HG03439 (cell line): ENCODE measurements around the gene SLC26A8.
"Not testable (repeated sequence)": the region's sequence is repeated elsewhere in the genome, so short reads cannot be mapped to it uniquely, and the experiment has no call there.

Experiments used
- ATAC-seq: cut with Tn5 transposase; IDR thresholded peaks from one replicate; pipeline ENCODE4 v1.9.1; 2021; ENCODE audit warnings: mild to moderate bottlenecking, moderate library complexity; ENCODE audit not compliant: unreplicated experiment

Gene SLC26A8

DNA sequence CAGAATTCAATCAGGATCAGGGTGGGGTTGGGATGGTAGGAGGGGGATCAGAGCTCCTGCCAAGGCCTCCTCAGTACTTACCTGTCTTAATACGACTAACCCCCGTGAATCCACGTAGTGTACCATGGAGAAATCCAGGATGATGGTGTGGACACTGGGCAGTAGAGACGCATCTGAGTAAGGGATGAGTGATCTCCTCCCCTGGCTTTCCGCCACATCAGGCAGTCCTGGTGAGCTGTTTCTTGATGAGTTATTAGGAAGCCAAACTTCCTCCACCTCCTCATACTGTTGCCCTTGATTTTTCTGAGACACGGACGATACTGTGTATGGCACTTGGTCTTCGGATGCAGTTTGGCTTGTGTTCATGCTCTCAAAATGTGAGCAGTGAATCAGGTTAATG lies 69.4 kb downstream of the SLC26A8 start:
- ATAC-seq, result no peak

DNA sequence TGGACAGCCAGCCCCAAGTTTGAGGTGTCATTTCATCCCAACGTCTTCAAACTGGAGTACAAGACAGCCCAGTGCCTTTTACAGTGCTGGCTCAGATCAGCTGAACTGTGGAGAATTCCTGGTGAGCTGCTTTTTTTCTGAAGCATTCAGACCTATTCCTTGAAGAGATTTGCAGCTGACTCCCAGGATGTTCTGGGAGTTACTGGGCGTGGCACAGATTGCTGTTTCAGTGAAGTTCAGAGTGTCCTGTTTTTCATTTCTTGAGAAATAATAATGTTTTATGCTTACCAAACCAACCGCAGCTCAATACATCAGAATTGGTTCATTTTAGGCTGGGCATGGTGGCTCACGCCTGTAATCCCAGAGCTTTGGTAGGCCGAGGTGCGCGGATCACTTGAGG lies 70.1 kb downstream of the SLC26A8 start:
- ATAC-seq, result no peak

DNA sequence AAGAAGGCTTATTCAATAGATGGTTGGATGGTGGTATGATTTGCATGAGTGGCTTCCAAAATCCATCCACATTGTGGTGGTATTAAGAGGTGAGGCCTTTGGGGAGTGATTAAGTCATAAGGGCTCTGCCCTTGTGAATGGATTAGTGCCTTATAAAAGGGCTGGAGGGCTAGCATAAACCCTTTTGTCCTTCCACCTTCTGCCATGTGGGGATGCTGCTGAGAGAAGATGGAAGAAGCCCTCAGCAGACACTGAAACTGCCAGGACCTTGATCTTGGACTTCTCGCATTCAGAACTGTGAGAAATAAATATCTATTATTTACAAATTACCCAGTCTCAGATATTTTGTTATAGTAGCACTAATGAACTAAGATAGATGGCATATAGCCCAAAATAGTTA lies 75.7 kb downstream of the SLC26A8 start:
- no peak for ATAC-seq

DNA sequence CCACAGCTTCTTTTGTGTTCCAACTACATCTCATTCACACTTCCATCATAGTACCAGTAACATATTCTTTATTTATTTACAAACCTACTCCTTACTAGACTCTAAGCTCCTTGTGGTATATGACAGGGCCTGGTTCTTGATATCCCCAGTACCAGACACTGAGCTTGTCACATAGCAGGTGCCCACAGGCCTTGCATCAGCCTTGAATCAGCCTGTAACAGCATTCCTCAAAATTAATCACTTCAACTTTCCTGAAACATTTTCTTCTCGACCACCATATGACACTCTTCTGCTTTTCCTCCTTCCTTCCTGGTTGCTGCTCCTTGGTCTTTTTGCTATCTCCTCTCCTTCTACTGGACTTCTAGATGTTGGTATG lies 78.8 kb downstream of the SLC26A8 start:
- ATAC-seq, result no peak

DNA sequence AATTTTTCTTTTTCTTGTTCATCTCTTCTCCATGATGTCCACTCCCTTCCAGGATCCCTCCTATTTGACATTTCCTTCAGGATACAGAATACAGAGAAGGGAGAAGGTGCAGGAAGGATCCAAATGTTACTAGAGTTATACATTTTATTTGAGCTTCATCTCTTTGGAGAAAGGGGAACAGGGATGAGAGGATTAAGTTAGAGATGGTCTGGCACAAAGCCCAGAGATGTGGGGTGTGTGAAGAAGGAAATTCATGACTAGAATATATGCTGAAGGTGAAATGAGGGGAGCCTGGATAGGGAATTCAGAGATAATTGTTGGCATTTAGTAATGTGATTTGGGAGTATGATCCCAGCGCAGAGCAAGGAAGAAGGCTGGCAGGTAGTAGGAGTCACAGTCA lies 81.1 kb downstream of the SLC26A8 start:
- no peak for ATAC-seq

DNA sequence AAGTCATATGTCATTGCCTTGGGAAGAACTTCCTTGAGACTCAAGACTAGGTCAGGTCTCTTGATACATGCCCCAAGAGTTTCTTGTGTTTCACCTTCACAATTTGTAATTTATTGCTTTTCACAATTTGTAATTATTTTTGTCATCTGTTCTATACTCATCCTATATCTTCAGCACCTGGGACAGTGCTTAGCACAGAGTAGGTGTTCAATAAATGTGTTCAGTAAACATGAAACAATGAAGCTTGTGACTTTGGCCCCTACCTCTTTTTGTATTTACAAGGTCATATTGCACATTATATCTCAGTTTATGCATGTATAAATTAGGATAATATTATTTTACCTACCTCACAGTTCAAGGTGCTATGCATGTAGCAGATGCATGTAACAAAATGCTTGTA lies 82.1 kb downstream of the SLC26A8 start:
- ATAC-seq, result no peak

DNA sequence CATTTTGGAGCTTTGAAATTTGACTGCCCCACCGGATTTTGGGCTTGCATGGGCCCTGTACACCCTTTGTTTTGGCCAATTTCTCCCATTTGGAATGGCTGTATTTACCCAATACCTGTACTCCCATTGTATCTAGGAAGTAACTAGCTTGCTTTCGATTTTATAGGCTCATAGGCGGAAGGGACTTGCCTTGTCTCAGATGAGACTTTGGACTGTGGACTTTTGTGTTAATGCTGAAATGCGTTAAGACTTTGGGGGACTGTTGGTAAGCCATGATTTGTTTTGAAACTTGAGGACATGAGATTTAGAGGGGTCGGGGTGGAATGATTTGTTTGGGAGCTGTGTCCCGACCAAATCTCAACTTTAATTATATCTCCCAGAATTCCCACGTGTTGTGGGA lies 83.3 kb downstream of the SLC26A8 start:
- ATAC-seq, result not testable (repeated sequence)

DNA sequence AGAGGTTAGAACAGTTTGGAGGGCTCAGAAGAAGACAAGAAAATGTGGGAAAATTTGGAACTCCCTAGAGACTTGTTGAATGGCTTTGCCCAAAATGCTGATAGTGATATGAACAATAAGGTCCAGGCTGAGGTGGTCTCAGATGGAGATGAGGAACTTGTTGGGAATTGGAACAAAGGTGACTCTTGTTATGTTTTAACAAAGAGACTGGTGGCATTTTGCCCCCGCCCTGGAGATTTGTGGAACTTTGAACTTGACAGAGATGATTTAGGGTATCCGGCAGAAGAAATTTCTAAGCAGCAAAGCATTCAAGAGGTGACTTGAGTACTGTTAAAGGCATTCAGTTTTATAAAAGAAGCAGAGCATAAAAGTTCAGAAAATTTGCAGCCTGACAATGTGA lies 84.4 kb downstream of the SLC26A8 start:
- ATAC-seq, result not testable (repeated sequence)

DNA sequence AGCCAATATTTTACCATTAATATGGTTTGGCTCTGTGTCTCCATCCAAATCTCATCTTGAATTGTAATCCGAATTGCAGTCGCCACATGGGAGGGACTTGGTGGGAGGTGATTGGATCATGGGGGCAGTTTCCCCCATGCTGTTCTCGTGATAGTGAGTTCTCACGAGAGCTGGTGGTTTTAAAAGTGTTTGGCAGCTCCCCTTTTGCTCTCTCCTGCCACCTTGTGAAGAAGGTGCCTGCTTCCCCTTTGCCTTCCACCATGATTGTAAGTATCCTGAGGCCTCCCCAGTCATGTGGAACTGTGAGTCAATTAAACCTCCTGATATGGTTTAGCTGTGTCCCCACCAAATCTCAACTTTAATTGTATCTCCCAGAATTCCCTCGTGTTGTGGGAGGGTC lies 85.2 kb downstream of the SLC26A8 start:
- not testable (repeated sequence) for ATAC-seq

DNA sequence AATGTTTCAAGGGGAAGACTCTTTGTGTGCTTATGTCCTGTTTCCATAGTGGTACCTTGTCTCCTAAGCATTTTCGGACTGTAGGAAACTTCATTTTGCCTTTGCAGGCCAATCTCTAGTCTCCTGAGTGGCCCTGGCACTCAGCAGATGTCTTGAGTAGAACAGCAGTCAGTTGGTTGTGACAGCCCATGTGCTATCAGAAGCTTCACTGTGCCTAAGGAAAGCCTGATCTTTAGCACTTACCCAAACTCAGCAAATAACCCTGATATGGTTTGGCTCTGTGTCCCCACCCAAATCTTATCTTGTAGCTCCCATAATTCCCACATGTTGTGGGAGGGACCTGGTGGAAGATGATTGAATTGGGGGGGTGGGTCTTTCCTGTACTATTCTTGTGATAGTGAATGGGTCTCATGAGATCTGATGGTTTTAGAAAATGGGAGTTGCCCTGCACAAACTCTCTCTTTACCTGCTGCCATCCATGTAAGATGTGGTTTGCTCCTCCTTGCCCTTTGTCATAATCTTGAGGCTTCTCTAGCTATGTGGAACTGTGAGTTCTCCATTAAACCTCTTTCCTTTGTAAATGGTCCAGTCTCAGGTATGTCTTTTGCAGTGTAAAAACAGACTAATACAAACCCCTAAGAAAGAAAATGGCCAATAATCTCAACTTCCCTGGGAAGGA lies 87.6 kb downstream of the SLC26A8 start:
- no peak for ATAC-seq

DNA sequence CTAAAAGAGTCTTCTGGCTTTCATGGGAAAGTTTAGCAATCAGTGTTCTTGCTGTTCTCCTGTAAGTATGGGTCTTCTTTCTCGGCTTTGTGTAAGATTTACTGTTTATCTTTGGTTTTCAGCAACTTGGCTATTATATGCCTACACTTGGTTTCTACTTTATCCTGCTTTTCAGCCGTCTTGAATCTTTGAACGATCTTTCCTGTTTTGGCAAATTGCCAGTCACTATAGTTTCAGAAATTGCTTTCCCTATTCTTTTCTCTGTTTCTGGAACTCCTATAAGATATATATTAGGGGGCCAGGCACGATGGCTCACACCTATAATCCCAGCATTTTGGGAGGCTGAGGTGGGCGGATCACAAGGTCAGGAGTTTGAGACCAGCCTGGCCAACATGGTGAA lies 89.0 kb downstream of the SLC26A8 start:
- ATAC-seq, result no peak

DNA sequence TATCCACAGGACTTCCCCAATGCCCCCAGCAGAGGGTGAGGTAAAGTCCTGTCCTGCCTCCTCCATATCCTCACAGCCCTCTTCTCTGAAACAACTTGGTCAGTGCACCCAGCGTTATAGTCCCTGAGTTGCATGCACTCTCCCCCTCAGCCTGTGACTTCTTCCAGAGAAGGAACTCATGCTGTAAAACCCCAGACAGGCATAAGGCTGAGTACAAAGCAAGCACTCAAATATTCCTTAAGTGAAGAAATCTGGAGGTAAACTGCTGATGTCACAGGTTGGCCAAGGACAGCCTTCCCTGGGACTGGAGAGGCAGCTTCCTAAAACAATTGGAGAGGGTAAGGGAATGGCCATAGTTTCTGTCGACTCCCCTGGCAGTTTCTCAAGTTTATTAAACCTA lies 90.6 kb downstream of the SLC26A8 start:
- ATAC-seq, result no peak

DNA sequence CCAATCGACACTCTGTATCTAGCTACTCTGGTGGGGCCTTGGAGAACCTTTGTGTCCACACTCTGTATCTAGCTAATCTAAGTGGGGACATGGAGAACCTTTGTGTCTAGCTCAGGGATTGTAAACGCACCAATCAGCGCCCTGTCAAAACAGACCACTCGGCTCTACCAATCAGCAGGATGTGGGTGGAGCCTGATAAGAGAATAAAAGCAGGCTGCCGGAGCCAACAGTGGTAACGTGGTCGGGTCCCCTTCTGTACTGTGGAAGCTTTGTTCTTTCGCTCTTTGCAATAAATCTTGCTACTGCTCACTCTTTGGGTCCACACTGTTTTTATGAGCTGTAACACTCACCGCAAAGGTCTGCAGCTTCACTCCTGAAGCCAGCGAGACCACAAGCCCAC lies 92.6 kb downstream of the SLC26A8 start:
- ATAC-seq, result not testable (repeated sequence)

DNA sequence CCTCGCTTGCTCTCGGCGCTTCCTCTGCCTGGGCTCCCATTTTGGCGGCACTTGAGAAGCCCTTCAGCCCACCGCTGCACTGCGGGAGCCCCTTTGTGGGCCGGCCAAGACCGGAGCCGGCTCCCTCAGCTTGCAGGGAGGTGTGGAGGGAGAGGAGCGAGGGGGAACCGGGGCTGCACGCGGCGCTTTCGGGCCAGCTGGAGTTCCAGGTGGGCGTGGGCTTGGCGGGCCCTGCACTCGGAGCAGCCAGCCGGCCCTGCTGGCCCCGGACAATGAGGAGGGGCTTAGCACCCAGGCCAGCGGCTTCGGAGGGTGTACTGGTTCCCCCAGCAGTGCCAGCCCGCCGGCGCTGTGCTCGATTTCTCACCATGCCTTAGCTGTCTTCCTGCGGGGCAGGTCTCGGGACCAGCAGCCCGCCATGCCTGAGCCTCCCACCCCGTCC lies 93.3 kb downstream of the SLC26A8 start:
- no peak for ATAC-seq

DNA sequence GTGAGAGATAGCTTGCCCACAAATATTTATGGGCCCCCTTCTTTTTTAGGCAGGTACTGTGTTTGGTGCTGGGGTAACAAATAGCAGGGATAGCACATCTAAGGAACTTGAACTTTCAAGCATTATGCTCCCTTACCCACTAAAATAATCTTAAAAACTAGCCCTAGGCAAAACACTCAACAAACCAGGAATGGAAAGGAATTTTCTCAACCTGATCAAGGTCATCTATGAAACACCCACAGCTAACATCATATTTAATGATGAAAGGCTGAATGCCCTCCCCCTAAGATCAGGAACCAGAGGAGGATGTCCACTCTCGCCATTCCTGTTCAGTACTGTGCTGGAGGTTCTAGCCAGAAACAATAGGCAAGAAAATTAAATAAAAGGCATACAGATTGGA lies 94.8 kb downstream of the SLC26A8 start:
- no peak for ATAC-seq

DNA sequence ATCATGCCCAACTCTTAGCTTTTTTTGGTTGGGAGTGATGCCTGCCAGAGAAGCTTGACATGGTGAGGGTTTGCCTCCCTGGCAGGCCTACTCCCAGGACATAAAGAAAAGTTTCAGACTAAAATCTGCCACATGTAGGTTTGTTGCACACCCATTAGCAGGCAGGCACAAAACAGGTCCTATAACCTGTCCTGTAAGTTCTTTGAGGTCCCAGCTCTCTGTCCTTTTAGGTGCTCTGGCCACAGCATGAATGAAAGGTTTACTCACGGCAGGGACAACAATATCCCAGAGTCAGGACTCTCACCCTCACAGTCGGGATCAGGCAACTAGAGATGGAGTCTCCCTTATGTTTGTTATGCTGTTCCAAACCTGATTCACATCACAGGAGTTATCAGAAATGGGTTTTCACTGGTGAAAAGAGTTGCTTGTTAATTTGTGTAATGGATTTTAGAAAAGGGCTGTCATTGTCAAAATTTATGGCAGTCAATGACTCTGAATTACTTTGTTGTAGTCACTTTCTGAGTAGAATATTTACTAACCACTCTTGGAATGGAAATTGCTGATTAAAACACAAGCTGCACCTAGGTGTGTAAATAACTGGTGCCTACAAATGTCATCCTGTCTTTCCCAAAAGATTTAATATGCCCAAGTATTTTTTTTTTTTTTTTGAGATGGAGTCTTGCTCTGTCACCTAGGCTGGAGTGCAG lies 97.8 kb downstream of the SLC26A8 start:
- no peak for ATAC-seq

DNA sequence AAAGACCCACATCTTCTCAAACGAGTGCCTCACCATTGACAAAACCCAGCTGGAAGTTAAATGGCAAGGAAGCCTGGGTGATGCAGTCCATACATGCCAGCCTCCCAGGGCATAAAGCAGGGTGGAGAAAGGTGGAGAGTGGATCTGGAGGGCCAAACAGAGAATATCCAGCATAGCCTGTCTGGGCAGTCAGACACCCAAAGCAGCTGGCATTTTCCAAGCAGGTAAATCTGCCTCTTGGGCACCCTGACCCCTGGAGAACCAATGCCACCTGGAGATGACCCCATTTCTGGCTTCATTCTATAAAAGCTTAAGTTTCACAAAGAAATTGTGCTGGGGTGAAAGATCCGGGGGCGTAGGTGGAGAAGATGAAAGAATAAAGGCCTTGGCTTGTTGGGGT lies 98.5 kb downstream of the SLC26A8 start:
- ATAC-seq, result no peak

DNA sequence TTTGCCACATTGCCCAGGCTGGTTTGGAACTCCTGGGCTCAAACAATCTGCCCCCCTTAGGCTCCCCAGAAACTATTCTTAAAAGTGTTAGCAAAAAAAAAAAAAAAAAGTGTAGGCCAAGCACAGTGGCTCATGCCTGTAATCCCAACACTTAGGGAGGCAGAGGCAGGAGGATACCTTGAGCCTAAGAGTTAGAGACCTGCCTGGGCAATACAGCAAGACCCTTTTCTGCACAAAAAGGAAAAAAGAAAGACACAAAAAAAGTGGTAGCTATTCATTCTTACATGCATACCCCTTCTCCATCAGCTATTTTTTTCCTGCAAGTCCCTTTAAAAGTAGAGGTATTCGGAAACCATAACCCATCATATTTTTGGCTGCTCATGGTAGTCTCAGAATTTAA lies 100.3 kb downstream of the SLC26A8 start:
- ATAC-seq, result no peak

DNA sequence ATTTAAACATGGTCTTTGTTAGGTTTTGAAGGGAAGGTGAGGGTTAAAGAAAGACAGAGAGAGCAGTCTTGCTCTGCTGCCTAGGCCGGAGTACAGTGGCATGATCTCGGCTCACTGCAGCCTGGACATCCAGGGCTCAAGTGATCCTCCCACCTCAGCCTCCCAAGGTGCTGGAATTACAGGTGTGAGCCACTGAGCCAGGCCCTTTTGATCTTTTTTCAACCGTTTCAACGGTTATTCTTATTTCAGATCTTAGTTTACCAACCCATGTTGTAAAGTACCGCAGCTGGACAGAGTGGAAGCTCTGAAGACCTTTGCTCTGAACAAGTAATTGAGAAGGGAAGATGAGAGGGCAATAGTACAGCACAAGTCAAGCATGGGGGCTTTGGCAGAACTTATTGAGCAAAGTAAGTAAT lies 102.3 kb downstream of the SLC26A8 start:
- no peak for ATAC-seq

DNA sequence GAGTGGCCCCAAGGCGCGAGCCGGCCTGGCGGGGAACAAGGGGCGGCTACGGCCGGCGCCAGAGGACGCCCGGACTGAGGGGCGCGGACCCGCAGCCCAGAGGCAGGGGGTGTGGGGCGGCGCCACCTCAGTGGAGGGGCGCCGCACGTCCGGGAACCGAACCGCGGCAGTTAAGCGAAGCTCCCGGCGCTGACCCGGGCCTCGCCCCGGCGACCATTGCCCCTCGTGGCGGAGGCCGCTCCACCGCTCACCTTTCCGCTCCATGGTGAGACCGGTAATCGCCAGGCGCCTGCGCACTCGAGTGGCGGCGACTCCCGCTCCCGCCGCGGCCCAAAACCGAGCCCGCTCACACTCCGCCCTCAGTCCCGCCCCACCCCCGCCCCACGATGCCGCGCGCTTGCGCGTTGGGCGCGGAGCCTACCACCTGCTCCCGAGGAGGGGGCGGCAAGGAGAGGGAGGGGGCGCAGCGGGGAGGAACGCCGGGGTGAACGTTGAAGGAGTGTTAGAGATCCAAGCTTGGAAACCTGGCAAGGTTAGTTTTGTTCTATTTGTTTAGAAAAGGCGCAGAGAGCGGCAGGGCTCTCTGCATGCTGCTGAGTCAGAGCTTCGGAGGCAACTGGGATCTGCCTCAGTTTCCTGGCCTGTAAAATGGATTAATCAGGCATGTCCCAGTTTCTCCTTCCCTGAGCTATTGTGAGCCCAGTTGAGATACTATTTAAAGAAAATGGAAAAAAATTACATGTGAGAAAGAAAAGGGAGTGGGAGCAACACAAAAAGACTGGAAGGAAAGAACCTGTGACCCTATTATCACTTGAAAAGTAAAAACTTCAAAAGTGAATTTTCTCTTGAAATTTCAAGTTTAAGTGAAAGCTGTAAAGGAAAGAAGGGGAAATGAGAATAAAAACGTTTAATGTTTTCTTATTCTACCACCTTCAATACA lies 103.4 kb downstream of the SLC26A8 start, which contains the start of gene SRPK1:
Gene SRPK1 (minus strand): TSS at position 306 of the 940 bp plus-strand sequence. CDS start 42 bp downstream, at position 264.
- peak; percentile 73 for ATAC-seq
